Hippocampal formation (tissue), 2 donors: ENCODE measurements around the gene KLF5.

ENCODE experiments used
- DNase-seq, 2 donors: peaks; one replicate each; lab custom pipeline; 2025; lab: John Stamatoyannopoulos, UW

The KLF5 gene

DNA sequence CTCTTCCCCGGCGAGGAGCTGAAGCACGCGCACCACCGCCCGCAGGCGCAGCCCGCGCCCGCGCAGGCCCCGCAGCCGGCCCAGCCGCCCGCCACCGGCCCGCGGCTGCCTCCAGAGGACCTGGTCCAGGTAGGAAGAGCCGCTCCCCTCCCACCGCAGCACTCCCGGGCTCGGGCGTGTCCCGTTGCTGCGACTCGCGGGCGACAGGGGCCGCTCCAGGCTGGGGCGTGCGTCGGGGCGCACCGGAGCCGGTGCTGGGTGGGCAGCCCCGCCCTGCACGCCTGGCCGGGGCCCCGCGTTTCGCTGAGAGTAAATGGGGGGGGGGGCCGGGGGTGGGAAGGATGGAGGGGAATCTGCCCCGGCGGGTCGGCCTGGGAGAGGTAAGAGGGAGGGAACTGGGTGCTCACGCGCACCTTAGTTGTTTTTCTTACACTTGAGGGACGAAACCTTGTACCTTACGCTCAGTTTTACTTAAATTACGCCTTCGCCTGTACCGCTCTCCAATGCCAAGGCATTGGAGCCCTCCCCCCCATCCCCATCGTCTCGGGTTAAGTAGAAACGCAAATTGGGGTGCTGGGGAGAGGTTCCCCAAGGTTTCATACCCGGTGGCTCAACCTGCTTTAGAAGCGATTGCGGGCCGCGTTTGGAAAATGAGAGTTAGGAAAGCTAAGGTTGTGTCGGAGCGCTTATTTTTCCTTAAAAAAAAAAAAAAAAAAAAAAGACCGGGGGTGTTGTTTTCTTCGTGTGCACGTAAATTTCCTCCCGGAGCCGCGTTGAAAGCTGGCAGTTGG, 850 bp downstream of the KLF5 start:
- no peak for DNase-seq

DNA sequence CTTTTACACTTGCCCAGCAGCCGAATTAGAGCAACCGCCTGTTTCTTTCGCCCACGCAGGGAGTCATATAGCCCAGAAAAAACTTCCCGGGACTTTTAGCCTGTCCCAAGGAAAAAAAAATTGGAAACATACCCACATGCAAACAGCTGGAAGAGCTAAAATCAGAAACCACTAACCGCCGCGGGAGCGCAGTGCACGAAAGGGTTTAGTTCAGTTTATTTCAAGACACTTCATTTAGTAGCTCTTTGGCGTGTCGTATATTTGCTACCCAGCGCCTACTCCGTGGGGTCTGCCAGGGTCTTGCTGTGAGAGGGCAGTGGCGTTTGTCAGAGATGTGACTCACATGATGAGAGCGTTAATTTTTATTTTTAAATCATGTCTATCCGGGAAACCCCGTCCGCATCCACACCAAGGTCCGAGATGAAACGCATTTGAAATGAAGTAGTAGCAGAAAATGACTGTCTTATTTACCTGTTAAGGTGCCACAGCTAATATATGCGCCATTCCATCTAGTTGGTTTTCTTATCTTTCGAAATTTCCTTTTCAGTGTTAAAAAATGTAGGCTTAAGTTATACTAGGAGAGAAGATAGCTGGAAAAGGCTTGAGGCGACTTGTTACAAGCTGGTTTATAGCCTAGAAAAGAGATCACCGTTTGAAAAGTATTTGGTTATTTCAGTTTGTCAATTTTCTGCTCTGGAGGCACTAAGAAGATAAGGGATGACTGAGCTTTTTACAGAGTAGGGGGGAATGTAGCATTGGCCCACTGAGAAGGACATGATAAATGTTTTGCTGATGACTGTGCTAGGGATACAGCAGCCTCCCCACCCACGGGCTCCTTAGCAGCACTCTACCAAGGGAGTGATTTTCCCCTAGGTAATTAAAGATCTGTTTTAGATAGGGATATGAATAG, 1.7 kb downstream of the KLF5 start:
- DNase-seq: no peak

DNA sequence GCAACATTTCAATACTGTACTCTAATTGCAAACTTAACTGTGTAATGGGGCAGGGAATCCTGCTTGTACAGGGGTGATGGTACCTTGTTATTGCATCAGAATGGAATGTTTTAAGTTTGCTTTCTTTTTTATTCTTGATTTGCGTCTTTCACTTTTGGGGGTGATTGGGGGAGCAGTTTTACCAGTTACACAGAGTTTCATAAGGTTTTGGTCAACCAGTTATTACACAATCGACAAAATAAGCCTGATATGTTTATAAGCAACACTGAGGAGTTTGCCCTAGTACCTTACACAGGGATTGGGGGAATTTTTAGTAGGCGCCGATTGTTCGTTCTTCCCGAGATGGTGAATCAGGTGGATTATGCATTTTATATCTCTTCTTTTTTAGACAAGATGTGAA, 2.7 kb downstream of the KLF5 start:
- DNase-seq: no peak

DNA sequence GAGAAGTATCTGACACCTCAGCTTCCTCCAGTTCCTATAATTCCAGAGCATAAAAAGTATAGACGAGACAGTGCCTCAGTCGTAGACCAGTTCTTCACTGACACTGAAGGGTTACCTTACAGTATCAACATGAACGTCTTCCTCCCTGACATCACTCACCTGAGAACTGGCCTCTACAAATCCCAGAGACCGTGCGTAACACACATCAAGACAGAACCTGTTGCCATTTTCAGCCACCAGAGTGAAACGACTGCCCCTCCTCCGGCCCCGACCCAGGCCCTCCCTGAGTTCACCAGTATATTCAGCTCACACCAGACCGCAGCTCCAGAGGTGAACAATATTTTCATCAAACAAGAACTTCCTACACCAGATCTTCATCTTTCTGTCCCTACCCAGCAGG, 3.1 kb downstream of the KLF5 start:
- no peak for DNase-seq

DNA sequence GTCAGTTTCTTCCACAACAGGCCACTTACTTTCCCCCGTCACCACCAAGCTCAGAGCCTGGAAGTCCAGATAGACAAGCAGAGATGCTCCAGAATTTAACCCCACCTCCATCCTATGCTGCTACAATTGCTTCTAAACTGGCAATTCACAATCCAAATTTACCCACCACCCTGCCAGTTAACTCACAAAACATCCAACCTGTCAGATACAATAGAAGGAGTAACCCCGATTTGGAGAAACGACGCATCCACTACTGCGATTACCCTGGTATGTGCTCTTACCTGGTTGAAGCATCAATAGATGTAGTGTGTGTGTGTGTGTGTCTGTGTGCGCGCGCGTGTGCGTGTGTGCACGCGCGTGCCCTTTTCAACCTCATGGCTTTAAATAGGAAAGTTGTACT, 3.7 kb downstream of the KLF5 start:
- DNase-seq: no peak

DNA sequence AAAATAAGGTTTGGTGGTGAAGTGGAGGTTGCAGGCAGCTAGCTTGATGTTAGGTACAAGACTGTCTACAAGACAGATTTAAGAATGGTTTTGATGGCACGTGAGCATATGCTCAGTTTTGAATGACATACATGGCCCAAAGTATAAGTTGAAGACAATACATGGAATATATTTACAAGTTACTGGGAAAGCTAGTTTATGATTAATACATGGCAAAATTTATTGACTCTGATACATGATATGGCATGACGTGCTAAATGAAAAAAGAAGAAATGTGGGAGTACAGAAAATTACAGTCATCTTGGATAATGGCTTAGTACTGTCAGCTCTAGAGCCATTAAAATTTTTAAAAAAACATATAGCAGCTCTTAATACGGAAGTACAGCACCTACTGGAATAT, 4.4 kb downstream of the KLF5 start:
- DNase-seq: no peak

DNA sequence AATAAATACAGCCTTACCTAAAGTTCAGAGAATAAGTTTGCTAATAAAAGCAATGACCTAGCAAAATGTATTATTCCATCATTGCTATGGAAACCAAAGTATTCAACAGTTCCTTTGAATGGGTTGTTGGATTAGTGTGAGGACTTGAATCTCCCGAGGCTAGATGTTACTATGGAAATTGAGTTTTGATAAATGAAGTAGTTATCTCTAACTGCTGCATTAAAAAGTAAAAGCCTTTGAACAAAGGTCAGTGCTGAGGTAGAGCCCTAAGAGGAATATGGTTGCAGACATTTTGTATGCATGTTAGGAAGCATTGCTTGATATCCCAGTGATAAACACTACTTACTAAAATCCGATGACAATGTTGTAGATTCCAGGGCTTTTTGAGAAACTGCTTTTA, 6.2 kb downstream of the KLF5 start:
- no peak for DNase-seq

DNA sequence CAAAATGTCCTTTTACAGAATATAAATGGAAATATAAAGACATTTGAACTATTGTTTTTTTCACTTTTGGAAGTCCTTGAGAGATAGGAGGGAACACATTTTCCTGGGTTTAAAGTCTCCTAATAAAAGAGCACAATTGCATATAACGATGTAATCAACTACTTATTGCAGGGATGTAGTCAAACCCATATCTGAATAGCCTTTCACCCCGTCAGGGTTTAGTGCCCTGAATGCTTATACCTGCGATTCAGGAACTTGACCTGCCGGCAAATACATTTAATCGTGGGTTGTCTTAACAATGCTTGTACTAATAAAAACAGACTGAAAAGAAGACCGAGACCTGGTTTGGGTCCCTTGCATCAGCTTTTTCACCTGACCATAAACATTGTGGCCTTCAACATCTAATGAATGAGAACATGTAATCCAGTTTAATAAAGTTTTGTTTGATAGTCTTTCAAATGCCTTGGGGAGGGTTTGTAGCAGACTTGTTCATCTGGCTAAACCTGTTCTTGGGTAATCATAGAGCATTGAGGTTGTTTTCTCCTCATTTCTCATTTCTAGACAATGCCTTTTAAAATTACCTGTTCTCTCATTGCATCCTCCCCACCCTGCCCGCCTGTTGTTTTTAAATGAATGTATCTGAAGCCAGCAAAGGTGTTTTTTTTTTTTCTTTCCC, 7.0 kb downstream of the KLF5 start:
- no peak for DNase-seq

DNA sequence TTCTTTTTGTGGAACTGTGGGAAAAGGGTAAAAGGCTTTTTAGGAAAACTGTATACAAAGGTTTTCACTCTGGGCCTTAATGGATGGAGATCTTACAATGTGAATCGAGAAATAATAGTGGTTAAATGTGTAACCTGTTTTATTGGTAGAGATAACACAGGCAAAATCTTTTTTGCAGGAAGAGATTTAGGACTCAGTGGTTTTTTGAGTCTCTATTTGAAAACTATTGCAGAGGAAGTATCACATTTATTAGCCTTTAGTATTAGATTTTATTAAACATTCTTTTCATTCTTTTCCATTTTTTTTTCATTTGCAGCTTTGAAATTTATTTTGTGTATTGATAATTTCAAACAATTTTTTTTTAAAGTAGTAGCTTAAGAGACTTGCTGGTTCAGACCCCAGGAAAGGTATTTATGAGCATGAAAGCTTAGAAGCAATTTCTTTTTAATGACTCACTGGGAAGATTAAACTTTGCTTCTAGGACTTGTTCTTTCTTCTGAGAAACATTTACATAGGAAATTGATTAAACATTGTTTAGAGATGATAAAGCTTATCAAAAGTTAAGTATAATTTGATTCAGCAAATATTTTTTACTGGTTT, 10.5 kb downstream of the KLF5 start:
- no peak for DNase-seq

DNA sequence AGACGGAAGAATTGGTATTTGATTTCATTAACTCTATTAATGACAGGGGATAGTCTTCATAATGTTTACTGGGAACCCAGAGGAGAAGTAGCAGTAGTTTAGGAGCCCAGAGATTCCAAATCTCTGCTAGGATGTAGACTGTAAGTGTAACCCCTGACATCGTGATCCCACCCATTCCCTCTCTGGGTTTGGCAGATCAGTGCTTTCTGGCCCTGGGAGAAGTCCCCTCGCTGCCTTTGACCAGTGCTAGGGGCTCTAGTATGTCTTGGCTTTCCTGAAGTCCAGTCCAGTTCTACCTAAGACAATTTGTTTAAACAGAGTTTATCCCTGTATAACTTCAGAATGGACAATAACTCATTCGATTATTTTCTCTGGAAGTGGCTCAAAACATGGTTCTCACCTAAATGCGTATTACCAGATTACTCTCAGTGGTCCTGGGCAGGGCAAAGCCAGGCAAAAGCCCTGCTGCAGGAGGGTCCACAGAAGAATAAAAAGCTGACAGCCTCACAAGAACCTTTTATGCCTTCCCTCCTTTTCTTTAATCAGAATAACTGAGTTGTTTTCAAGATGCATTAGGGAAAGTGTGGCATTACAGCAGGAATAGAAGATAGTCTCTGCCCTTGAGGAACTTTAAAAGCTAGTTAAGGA, 11.8 kb downstream of the KLF5 start:
- no peak for DNase-seq

DNA sequence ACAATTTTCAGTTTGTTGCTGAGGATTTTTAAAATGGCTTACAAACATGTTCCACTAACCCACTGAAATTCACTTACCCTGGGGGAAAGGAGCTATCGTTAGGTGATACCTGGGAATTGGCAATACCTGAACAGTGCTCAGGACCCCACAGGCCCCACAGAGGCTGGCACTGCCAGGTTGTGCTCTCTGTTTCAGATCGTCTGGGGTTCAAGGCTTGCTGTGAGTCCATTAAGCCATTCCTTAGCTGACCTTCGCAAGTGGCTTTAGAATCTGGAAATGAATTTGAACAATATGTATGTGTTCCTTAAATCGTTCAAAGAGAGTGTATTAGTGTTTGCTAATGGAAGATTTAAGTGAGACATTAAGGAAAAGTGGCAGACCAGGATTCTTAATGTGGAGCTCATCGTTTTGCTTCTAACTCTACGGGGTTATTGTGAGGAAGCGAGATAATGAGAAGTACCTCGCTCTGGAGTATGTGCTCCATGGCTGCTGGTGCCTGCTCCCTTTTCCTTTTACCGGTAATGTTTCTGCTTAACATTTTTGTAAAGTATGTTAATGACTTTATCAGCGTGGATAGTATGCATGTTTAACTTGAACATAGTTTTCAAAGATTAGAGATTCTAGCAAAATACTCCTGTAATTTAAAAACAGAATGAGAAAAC, 13.6 kb downstream of the KLF5 start:
- DNase-seq: no peak

DNA sequence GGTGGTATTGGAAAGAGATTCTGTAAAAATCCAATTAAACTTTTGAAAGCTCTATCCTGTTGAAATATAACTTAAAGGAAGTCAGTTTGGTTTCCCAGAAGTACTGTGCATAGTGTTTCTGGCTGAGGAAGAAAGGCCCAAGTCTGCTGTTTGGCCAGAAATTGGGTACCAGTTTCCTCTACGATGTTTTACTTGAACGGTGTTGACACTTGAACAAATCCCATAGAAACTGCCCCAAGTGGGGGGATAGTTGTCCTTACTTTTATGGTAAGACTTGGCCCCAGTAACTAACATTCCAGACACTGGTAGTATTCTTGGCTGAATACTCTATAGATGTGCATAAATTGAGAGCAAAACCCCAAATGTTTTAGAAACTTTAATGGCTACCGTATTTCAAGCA, 14.2 kb downstream of the KLF5 start:
- DNase-seq: no peak

DNA sequence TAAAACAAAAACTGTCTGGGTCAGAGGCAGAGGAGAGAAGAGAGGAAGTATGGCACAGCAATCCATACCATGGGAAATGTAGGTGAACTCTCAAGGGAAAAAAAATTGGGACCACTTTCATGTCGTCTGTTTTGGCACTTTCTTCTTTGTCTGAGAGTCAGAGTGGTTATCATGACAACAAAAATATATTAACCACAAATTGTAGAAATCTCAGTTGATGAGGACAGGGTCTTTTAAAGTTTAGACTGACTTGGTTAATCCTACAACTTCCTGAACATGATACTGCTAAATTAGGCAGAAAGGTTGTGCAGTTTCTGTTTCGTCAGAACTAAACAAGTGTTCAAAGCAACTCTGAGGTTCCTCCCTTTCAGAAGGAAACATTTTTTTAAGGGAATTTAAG, 15.2 kb downstream of the KLF5 start:
- no peak for DNase-seq

DNA sequence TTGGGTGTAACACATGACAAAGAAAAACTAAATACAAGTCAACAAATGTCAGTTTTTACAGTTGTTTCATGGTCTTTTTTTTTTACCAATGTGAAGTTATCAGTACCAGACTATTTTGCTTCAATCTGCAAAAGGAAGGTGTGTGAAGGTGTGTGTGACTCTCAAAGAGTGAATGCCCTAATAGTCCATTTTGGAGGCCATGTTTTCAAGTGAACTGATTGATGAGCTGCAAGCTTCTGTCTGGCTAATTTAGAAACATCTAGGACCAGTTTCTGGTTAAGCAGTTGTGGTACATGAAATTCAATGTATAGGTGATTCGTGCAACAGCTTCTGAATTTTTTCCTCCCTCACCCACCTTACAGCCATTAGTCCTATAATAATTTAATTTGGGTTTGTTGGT, 16.1 kb downstream of the KLF5 start:
- no peak for DNase-seq

DNA sequence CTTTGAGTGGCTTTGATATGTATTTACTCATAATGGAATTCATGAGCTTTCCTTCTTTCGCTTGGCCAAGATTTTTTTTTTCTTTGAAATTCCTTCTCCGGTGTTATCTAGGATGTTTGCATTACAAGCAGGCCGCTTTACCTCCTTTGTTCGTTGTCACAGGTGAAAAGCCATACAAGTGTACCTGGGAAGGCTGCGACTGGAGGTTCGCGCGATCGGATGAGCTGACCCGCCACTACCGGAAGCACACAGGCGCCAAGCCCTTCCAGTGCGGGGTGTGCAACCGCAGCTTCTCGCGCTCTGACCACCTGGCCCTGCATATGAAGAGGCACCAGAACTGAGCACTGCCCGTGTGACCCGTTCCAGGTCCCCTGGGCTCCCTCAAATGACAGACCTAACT, 16.7 kb downstream of the KLF5 start:
- no peak for DNase-seq

DNA sequence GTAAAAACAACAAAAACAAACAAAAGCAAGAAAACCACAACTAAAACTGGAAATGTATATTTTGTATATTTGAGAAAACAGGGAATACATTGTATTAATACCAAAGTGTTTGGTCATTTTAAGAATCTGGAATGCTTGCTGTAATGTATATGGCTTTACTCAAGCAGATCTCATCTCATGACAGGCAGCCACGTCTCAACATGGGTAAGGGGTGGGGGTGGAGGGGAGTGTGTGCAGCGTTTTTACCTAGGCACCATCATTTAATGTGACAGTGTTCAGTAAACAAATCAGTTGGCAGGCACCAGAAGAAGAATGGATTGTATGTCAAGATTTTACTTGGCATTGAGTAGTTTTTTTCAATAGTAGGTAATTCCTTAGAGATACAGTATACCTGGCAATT, 17.1 kb downstream of the KLF5 start:
- no peak for DNase-seq

DNA sequence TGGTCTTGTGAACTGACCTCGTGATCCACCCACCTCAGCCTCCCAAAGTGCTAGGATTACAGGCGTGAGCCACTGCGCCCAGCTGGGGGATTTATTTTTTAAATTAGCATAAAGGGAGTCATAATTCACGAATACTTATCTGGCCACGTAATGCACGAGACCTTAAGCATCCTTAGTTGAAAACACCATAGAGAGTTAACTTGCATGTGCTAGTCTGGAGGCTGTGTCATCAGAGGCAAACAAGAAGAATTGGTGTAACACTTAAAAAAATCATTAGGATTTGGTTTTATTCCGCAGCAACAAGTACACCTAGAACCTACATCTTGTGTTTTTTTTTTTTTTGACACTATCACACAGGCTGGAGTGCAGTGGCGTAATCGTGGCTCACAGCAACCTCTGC, 19.1 kb downstream of the KLF5 start:
- no peak for DNase-seq

DNA sequence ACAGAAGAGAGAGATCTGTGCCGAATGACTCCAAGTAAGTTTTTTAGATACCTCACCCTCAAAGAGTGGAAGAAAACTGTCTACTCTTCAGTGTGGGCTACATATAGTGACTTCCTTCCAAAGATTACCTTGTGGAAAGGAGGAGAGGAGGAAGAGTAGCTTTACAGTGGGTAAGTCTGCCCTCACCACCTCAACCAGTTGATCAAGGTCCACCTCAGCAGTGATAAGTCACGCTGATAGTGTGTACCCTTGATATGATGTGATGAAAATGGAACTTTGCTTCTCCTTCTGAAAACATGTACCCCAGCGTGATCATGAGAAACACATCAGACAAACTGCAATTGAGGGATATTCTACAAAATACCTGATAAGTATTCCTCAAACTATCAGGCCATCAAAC, 20.6 kb downstream of the KLF5 start:
- DNase-seq: no peak

DNA sequence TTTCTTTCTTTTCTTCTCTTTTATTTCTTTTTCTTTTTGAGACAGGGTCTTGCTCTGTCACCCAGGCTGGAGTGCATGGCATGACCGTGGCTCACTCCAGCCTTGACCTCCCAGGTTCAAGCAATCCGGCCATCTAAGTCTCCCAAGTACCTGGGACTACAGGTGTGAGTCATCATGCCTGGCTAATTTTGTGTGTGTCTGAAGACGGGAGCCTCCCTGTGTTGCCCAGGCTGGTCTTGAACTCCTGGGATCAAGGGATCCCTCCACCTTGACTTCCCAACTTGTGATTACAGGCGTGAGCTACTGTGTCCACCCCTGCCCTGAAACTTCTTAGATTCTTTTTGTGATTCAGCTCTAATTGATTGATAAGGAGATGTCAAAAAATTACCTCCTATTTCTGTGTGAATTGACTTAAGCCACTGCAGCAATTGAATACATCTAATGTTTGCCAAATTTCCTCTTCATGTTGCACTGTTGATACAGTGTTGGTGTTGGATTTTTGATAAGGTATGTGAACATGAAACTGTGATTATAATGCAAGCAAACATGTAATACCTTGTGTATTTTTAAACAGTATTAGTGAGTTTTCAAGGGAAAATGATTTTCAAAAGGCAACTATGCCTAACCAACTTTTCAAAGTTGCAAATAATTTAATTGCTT, 22.6 kb downstream of the KLF5 start:
- DNase-seq: no peak

DNA sequence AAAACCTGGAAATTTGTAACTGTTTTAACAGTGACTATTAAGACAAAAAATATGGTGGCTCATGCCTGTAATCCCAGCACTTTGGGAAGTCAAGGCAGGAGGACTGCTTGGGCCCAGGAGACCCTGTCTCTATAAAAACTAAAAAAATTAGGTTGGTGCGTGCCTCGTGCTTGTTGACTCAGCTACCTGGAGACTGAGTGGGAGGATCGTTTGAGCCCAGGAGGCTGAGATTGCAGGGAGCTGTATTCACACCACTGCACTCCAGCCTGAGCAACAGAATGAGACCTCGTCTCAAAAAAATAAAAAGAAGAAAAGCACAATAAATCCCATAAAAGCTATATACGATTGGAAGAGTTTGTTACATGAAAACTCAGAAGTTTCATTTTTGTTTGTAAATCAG, 23.7 kb downstream of the KLF5 start:
- no peak for DNase-seq

DNA sequence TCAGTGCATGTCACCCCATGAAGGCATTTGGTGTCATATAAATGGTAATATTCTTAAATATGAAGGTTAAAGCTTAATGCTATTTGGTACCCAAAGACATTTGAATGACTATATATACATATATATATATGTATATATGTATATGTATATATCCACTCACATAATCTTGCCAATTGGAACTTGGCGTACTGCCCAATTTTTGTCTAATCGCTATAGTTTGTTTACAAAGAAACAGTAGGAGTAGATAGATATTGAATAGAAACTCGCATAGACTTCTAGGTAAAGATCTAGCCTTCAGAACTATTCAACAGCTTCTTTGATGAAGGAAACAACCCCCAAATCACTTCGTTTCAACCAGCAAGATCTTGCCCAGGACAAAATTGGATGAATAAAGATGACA, 24.1 kb downstream of the KLF5 start:
- DNase-seq: no peak
